Endothelial cell of umbilical vein (primary cell): ENCODE results near the gene OCA2.

Experiments used
- CTCF ChIP-seq, 2 donors: IDR thresholded peaks; 1 replicate in 1 of 2; 2 replicates in 1 of 2; pipeline ENCODE4 v1.5.1; 2011; ENCODE audit warnings: low read length in 2 of 2, mild to moderate bottlenecking in 2 of 2, moderate library complexity in 2 of 2, control low read depth in 1 of 2, inconsistent platforms in 1 of 2, low read depth in 1 of 2; ENCODE audit not compliant: insufficient read depth in 1 of 2; ENCODE audit errors: extremely low read depth in 1 of 2
- EZH2 ChIP-seq: IDR thresholded peaks from 2 replicates; pipeline ENCODE4 v1.6.1; 2012; ENCODE audit warnings: borderline replicate concordance, low read depth, mild to moderate bottlenecking, moderate library complexity, low read length, inconsistent platforms; ENCODE audit not compliant: severe bottlenecking
- POLR2A ChIP-seq: IDR thresholded peaks from 2 replicates; pipeline ENCODE4 v1.6.1; 2012; ENCODE audit warnings: low read depth, mild to moderate bottlenecking, control low read depth, low read length
- POLR2AphosphoS5 ChIP-seq: IDR thresholded peaks from 2 replicates; pipeline ENCODE4 v1.6.1; 2012; ENCODE audit warnings: low read depth, mild to moderate bottlenecking, control low read depth, low read length, moderate library complexity; ENCODE audit not compliant: insufficient read depth
- TF ChIP-seq, protein P1 (sequence below): IDR thresholded peaks from 2 replicates; pipeline ENCODE4 v1.6.1; 2011; ENCODE audit not compliant: insufficient read depth, insufficient read length

- TF ChIP-seq CTCF (IDR thresholded peaks at IDR 0.05; ENCODE audit: extremely low read depth in 1 of 2, insufficient read depth in 1 of 2, low read depth in 1 of 2, low read length in 2 of 2), result no peak
- TF ChIP-seq POLR2A, result no peak
- TF ChIP-seq POLR2AphosphoS5, result no peak
- TF ChIP-seq, protein P1, sequence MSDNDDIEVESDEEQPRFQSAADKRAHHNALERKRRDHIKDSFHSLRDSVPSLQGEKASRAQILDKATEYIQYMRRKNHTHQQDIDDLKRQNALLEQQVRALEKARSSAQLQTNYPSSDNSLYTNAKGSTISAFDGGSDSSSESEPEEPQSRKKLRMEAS, result no peak
- TF ChIP-seq EZH2, result no peak
These were observed 300.3 kb downstream of the OCA2 start for GRCh38 chr15:27798807-27799206.
